CD4-positive, alpha-beta T cell (primary cell): ENCODE measurements around the gene PLS3. TPM values are rescaled to one million over a fixed set of nuclear protein-coding genes. Genes with fewer than 3 reads are reported as not detected.

Source experiments
- ATAC-seq: fragments of 200-7000 bp; cut with Tn5 transposase; one replicate; pipeline ENCODE4 v1.10.0; 2022; ENCODE audit warnings: mild to moderate bottlenecking; ENCODE audit not compliant: poor library complexity
- CTCF ChIA-PET: fragments of 350-600 bp; sonication (Branson Sonifier 250); formaldehyde crosslinking; loops from one replicate; lab custom pipeline; 2021; ENCODE audit warnings: antibody characterized with exemption, inconsistent platforms; lab: Charles Lee
- POLR2A ChIA-PET: fragments of 350-600 bp; sonication (Branson Sonifier 250); formaldehyde crosslinking; loops from one replicate; lab custom pipeline; 2021; ENCODE audit warnings: antibody characterized with exemption, inconsistent platforms; lab: Charles Lee
- DNase-seq, 14 experiments: peaks; one replicate each; pipeline ENCODE4 v3.0.0-alpha.2; 2013 to 2020; ENCODE audit warnings: mixed read lengths in 2 of 14
- H3K27ac ChIP-seq, 2 donors: one replicate each; pipeline versions ENCODE4 v1.5.1 to v1.7.0; 2013; ENCODE audit warnings: low read length in 2 of 2, low read depth in 1 of 2, mild to moderate bottlenecking in 1 of 2
- H3K27me3 ChIP-seq, 2 experiments: 1 replicate in 1 of 2; 2 replicates in 1 of 2; pipeline versions ENCODE4 v1.6.1 to v1.7.0; 2013; ENCODE audit warnings: low read length in 2 of 2, control low read depth in 1 of 2, mild to moderate bottlenecking in 1 of 2, moderate library complexity in 1 of 2; ENCODE audit not compliant: insufficient read depth in 2 of 2, control insufficient read depth in 1 of 2
- H3K36me3 ChIP-seq: one replicate; pipeline ENCODE4 v1.6.1; 2013; ENCODE audit warnings: low read length, control low read depth; ENCODE audit not compliant: insufficient read depth
- H3K4me1 ChIP-seq: one replicate; pipeline ENCODE4 v1.6.1; 2013; ENCODE audit warnings: low read length, control low read depth; ENCODE audit not compliant: insufficient read depth
- H3K4me3 ChIP-seq: one replicate; pipeline ENCODE4 v1.5.1; 2013; ENCODE audit warnings: mild to moderate bottlenecking, low read length, moderate library complexity
- H3K9me3 ChIP-seq, 2 experiments: 1 replicate in 1 of 2; 2 replicates in 1 of 2; pipeline versions ENCODE4 v1.6.1 to v1.7.0; 2013; ENCODE audit warnings: low read length in 2 of 2, mild to moderate bottlenecking in 2 of 2, control low read depth in 1 of 2, moderate library complexity in 1 of 2; ENCODE audit not compliant: control insufficient read depth in 1 of 2, insufficient read depth in 1 of 2
- H3K27ac Mint-ChIP-seq: one replicate; pipeline ENCODE4 v1.8.0; 2020; ENCODE audit warnings: mixed read lengths
- H3K27me3 Mint-ChIP-seq: one replicate; pipeline ENCODE4 v1.8.0; 2021; ENCODE audit warnings: mixed read lengths
- H3K36me3 Mint-ChIP-seq: one replicate; pipeline ENCODE4 v1.8.0; 2021; ENCODE audit warnings: low read depth, mixed read lengths
- H3K4me1 Mint-ChIP-seq: one replicate; pipeline ENCODE4 v1.8.0; 2021; ENCODE audit warnings: low read depth, mixed read lengths
- H3K4me3 Mint-ChIP-seq: one replicate; pipeline ENCODE4 v1.8.0; 2020; ENCODE audit warnings: mild to moderate bottlenecking, mixed read lengths
- H3K9me3 Mint-ChIP-seq: one replicate; pipeline ENCODE4 v1.8.0; 2020; ENCODE audit warnings: mixed read lengths
- intact Hi-C, 2 experiments: fragments of 100-400 bp; cut with DNase I in 1 of 2; cut with micrococcal nuclease in 1 of 2; formaldehyde crosslinking; loops; one replicate each; pipeline versions ENCODE4 v1.15.1 to v1.9.0; 2023 to 2025; cut with DNase I, micrococcal nuclease
- total RNA-seq, 174 experiments: library from RNA in 2 of 174; stranded (reverse) in 2 of 174; gene quantifications; one replicate each; pipeline ENCODE4 v1.2.3 and lab custom pipeline; 2021 to 2026
- TF ChIP-seq, protein P1 (sequence below): fragments of 200-600 bp; IDR thresholded peaks from one replicate; pipeline ENCODE4 v1.8.0; 2022; ENCODE audit warnings: antibody characterized with exemption, mild to moderate bottlenecking

PLS3 gene
- total RNA-seq, 2 experiments from 2014 or later = 0.45 TPM; not detected in 1

GRCh38 chrX:115616943-115617563 is 56.1 kb downstream of the PLS3 start:
- ATAC-seq = no peak

GRCh38 chrX:115622534-115622933 is 61.6 kb downstream of the PLS3 start:
- Mint-ChIP-seq H3K27me3 (no peaks in the 10 kb centered on the region), H3K27ac (no peak overlapping the region), H3K36me3 (no peaks in the 10 kb centered on the region), H3K9me3 (no peaks in the 10 kb centered on the region), H3K4me1 (no peaks in the 10 kb centered on the region), H3K4me3 (no peak overlapping the region)
- DNase-seq = no peak
- ChIA-PET POLR2A (no interaction called here), CTCF (no interaction called here)
- no peaks in the 10 kb centered on the region for H3K27me3 ChIP-seq
- H3K4me1 ChIP-seq = no peaks in the 10 kb centered on the region
- H3K36me3 ChIP-seq = no peaks in the 10 kb centered on the region
- no peak overlapping the region for H3K27ac ChIP-seq
- no peak for ATAC-seq
- no peak overlapping the region for H3K4me3 ChIP-seq
- no peaks in the 10 kb centered on the region for H3K9me3 ChIP-seq
- TF ChIP-seq, protein P1, sequence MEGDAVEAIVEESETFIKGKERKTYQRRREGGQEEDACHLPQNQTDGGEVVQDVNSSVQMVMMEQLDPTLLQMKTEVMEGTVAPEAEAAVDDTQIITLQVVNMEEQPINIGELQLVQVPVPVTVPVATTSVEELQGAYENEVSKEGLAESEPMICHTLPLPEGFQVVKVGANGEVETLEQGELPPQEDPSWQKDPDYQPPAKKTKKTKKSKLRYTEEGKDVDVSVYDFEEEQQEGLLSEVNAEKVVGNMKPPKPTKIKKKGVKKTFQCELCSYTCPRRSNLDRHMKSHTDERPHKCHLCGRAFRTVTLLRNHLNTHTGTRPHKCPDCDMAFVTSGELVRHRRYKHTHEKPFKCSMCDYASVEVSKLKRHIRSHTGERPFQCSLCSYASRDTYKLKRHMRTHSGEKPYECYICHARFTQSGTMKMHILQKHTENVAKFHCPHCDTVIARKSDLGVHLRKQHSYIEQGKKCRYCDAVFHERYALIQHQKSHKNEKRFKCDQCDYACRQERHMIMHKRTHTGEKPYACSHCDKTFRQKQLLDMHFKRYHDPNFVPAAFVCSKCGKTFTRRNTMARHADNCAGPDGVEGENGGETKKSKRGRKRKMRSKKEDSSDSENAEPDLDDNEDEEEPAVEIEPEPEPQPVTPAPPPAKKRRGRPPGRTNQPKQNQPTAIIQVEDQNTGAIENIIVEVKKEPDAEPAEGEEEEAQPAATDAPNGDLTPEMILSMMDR = no peak
- intact Hi-C loops = no loop called here

More at GRCh38 chrX:115616943-115617563, 56.1 kb downstream of the PLS3 start:
- TF ChIP-seq, protein P1 = no peak
- Histone ChIP-seq H3K27ac (no peak overlapping the region), H3K27me3 (no peaks in the 10 kb centered on the region), H3K36me3 (no peaks in the 10 kb centered on the region), H3K4me3 (no peak overlapping the region), H3K4me1 (no peaks in the 10 kb centered on the region), H3K9me3 (no peaks in the 10 kb centered on the region)
- Mint-ChIP-seq H3K27me3 (no peaks in the 10 kb centered on the region), H3K4me1 (no peaks in the 10 kb centered on the region), H3K4me3 (no peak overlapping the region), H3K9me3 (no peaks in the 10 kb centered on the region), H3K27ac (no peak overlapping the region), H3K36me3 (no peaks in the 10 kb centered on the region)
- ChIA-PET POLR2A (no interaction called here), CTCF (no interaction called here)
- no peak for DNase-seq
- intact Hi-C loops = no loop called here

GRCh38 chrX:115624916-115625315 is 63.9 kb downstream of the PLS3 start:
- DNase-seq (no peak), ATAC-seq (no peak)
- no peaks in the 10 kb centered on the region for H3K4me1 Mint-ChIP-seq
- ChIA-PET POLR2A (no interaction called here), CTCF (no interaction called here)
- H3K9me3 Mint-ChIP-seq = no peaks in the 10 kb centered on the region
- Histone ChIP-seq H3K9me3 (no peaks in the 10 kb centered on the region), H3K27me3 (no peaks in the 10 kb centered on the region), H3K4me3 (no peak overlapping the region), H3K36me3 (no peaks in the 10 kb centered on the region), H3K4me1 (no peaks in the 10 kb centered on the region), H3K27ac (no peak overlapping the region)
- intact Hi-C loops = no loop called here
- TF ChIP-seq, protein P1 = no peak
- no peak overlapping the region for H3K4me3 Mint-ChIP-seq
- no peaks in the 10 kb centered on the region for H3K36me3 Mint-ChIP-seq
- no peak overlapping the region for H3K27ac Mint-ChIP-seq
- no peaks in the 10 kb centered on the region for H3K27me3 Mint-ChIP-seq
